NCI-H446 treated with DMSO at 0.1 percent for 48 hours (cell line): ENCODE results near the gene GGA3.
A peak's percentile ranks its signal among the peaks of the same experiment; 100 is the strongest.
"Not testable (repeated sequence)": the region's sequence is repeated elsewhere in the genome, so short reads cannot be mapped to it uniquely, and the experiment has no call there.

Source experiments
- DNase-seq: peaks from one replicate; lab custom pipeline; 2025; lab: John Stamatoyannopoulos, UW

The GGA3 gene

GRCh38 chr17:75218131-75218530, 43.3 kb downstream of the GGA3 start:
- DNase-seq, result no peak

GRCh38 chr17:75209061-75209460, 52.3 kb downstream of the GGA3 start:
- no peak for DNase-seq

GRCh38 chr17:75208161-75208560, 53.2 kb downstream of the GGA3 start:
- DNase-seq, result no peak

GRCh38 chr17:75207760-75208159, 53.6 kb downstream of the GGA3 start:
- no peak for DNase-seq

GRCh38 chr17:75207050-75207407, 54.4 kb downstream of the GGA3 start:
- not testable (repeated sequence) for DNase-seq

GRCh38 chr17:75205793-75206163, 55.6 kb downstream of the GGA3 start:
- DNase-seq, result no peak

- peak; percentile 90 for DNase-seq
These were observed 56.2 kb downstream of the GGA3 start, which contains the start of gene NUP85 for GRCh38 chr17:75205037-75205792. Gene NUP85 (plus strand): TSS chr17:75205679. CDS start chr17:75205762, 83 bp downstream.

- DNase-seq, result no peak
These were observed 61.4 kb downstream of the GGA3 start for GRCh38 chr17:75199886-75200618.

- no peak for DNase-seq
These were observed 66.5 kb downstream of the GGA3 start for GRCh38 chr17:75194879-75195278.

- no peak for DNase-seq
These were observed 69.8 kb downstream of the GGA3 start for GRCh38 chr17:75191584-75191983.

- DNase-seq, result no peak
These were observed 72.8 kb downstream of the GGA3 start for GRCh38 chr17:75188614-75189013.
